Cardiac septum (tissue), 1 donor: Measurements from ENCODE around the gene KIAA0040. TPM values are rescaled to one million over a fixed set of nuclear protein-coding genes. Genes with fewer than 3 reads are reported as not detected.
A peak's percentile ranks its signal among the peaks of the same experiment; 100 is the strongest.

Experiments
- DNase-seq: peaks from one replicate; pipeline ENCODE4 v3.0.0-alpha.2; 2020; ENCODE audit warnings: low spot score
- intact Hi-C: fragments of 100-400 bp; cut with DNase I; formaldehyde crosslinking; loops from one replicate; pipeline ENCODE4 v1.14.0; 2022
- total RNA-seq: library from RNA; stranded (reverse); fragmentation: NEBNext Ultra II Directional; extraction: Animal tissue kit (Norgen Biotek cat#: 25700); gene quantifications from one replicate; pipeline ENCODE4 v1.2.1, GENCODE V29; 2021
- donor health status: DM: no; HTN: no; CAD: no.

The KIAA0040 gene
- total RNA-seq, 1 donor from 2014 or later = 9.7 TPM

DNA sequence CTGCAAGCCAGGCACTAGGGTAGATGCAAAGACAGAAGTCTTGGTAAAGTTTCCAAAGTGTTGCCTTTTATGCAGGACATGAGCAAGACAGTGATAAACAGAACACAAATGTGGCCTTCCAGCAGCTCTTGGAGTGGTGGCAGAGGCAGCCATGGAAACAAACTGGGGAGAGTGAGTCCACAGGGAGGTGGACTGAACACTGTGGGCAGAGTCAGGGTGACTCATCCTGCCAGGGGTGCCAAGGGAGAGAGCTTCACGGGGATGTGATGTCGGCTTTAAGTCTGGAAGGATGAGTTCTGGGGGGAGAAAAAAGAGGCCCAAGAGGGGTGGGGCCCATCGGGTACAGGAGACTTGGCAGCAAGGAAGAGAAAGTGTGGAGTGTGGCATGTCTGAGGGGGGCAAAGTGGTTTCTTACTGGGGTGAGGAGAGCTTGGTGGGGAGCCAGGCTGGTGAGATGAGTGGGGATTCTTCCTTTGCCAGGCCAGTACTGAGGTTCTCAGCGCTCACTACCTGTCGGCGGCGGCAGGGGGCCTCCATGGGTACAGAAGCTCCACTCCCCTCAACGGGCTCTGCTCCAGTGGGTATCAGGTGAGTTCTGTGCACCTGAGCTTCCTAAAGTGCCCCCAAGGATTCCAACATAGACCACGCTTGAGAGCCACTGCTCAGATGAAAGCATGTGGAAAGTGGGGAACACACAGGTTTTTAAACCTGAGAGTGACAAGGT lies 41.8 kb downstream of the KIAA0040 start:
- DNase-seq = no peak
- intact Hi-C loops = loop anchor here (5.0 kb wide), 1 partner anchor 922 kb away; no protein-coding TSS in a partner anchor

DNA sequence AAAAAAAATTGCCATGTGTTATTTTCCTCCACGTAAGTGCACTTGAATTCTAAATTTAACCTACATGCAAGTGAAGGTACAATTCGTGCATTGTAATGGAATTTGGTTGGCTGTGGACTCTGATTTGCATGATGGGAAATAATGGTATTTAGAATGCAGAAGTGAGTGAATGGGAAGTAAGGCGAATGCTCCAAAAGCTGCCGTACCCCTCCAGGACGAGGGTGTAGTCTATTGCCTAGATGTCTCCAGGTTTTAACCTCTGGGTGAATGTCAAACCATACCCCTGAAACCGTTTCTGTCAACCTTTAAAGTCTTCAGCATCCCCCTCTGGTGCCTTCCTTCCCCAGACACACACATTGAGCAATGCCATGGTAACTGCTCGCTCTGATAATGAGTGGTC lies 44.5 kb downstream of the KIAA0040 start:
- DNase-seq = no peak
- intact Hi-C loops = no loop called here

DNA sequence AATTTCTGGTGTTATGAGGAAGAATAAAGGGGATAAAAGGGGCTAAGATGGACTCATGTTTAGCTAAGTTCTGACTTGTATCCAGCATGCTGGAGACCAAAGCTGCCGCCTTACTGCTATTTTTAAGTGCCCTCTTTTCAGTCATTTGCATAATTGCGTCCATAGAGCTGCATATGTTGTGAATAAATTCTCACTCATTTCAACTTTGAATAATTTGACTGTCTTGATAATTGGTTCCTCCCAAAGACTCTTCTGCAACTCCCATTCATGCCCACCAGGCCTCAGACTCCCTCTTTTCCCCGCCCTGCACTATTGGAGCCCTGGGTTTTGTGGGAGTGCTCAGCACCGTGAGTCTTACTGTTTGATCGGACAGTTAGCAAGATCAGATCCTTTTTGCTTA lies 45.0 kb downstream of the KIAA0040 start:
- intact Hi-C loops = no loop called here
- DNase-seq = no peak

DNA sequence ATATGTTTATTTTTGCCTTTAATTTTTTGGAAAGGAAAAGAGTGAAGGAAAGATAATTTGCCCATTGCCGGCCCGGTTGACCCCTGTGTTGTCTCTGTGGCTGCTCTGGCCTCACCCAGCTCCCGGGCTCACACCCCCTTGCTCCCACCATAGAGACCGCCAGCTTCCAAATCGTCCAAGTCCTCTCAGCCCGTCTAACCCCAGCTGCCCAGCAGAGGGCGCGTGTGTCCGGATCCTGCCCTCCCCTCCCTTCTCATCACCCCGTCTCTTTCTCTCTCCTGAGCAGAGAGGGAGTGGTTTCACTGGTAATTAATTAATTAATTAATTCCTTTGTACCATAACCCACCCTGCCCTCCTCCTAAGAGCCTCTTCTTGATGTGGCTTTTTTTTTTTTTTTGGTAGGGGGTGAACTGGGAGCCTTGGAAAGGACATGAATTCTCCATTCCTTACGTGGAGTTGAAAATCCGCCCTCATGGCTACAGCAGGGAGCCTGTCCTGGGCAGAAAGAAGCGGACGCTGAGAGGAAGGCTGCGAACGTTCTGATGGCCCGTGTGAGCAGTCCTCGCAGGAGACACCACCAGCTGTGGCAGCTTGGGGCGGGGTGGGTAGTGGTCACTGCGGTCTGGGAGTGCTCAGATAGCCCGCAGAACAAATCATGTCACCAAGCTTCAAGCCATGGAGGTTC lies 45.9 kb downstream of the KIAA0040 start:
- DNase-seq = peak; percentile 79
- intact Hi-C loops = no loop called here

DNA sequence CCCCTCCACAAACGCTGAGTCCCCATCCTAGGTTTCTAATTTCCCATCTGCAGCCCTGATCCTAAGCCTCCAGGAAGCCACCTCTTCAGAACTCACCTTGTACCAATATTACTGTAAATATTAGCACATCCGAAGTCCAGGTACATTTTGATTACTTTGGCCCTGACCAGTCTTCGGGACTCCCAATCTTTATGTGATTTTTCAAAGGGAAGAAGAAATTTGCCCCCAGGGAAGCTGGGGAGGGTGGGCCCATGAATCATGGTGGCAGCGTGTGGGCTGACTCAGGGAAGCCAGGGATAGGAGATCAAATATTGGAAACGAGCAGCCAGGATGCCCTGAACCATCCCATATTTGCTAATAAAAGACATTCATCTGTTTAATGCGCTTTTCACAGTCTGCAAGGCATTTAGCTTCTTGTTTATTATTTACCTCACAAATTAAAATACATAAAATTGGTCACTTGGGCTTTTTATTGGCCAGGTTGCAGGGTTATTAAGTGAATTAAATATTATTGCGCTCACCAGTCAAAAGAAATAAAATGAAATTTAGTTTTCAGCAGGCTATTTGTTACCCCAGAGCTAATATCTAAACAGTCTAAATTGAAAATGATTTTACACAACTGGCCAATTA lies 46.6 kb downstream of the KIAA0040 start:
- intact Hi-C loops = no loop called here
- no peak for DNase-seq

DNA sequence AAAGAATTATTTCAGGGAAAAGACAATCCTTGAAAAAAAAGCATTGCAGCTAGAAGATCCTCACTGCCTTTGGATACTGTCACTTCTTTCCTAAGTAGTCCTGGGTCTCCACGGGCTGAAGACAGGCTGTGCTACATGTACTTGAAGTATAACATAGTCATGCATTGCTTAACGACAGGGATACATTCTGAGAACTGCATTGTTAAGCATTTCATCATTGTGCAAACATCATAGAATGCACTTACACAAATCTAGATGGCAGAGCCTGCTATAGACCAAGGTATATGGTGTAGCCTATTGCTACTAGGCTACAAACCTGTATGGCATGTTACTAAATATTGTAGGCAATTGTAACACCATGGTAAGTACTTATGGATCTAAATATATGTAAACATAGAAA lies 54.0 kb downstream of the KIAA0040 start:
- intact Hi-C loops = no loop called here
- no peak for DNase-seq

- intact Hi-C loops = no loop called here
- DNase-seq = no peak
These were observed 55.2 kb downstream of the KIAA0040 start for GRCh38 chr1:175137369-175137768.

DNA sequence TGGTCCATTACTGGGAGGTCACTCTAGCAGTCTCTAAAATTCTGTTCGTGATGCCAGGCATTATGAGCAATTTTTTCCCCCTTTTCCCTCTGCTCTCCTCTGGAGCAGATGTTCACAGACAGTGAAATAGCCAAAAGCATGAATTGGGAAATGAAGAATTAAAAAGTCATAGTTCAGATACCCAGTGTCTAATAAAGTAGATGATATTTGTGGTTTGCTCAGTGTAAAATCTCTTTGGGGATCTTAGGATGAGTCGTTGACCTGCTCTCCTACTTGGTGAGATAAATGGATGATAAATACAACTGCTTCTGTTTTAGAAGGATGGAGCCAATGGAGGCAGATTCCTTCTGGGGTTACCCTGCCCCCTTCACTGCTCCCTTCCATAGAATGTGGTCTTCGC lies 56.3 kb downstream of the KIAA0040 start:
- intact Hi-C loops = no loop called here

DNA sequence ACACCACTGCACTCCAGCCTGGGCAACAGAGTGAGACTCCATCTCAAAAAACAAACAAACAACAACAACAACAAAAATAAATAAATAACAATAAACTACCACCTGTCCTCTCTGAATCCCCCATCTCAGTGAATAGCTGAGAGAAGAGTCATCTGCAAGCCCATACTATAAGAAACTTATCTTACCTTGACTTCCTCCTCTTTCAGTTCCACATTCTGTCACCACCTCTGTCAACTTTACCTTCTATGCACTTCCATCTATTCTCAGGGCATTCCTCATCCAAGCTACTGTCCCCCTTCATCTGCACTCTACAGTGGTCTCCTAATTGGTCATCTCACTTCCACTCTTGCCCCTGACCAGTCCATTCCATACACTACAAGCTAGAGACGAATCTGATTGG lies 58.1 kb downstream of the KIAA0040 start:
- intact Hi-C loops = no loop called here
- no peak for DNase-seq

More for the DNA sequence above, 56.3 kb downstream of the KIAA0040 start:
- DNase-seq = no peak

DNA sequence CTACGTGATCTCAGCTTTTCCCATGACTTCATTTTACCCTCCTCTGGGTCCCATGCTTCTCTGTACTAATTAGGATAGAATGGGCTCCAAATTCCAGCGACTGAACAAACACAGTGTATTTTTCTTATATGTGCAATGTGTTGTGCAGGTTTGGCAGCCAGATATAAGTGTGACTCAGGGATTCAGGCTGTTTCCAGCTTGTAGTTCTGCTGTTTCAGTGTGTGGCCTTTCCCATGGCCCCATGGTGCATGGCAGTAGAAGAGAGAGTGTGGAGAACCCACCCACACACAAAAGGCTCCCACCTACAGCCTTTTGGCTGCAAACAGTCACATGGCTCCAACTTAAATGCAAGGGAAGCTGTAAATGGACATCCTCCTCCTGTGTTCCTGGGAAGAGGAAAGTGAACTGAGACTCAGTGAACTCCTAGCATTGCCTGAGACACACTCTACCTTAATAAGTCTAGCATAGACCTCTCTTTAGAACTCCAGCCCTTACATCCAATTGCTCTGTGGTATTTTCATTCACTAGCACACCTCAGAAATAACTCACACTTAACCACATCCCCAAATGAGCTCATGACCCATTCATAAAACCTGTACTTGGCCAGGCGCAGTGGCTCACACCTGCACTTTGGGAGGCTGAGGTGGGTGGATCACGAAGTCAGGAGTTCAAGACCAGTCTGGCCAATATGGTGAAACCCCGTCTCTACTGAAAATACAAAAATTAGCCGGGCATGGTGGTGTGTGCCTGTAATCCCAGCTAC lies 58.7 kb downstream of the KIAA0040 start:
- intact Hi-C loops = no loop called here
- no peak for DNase-seq

DNA sequence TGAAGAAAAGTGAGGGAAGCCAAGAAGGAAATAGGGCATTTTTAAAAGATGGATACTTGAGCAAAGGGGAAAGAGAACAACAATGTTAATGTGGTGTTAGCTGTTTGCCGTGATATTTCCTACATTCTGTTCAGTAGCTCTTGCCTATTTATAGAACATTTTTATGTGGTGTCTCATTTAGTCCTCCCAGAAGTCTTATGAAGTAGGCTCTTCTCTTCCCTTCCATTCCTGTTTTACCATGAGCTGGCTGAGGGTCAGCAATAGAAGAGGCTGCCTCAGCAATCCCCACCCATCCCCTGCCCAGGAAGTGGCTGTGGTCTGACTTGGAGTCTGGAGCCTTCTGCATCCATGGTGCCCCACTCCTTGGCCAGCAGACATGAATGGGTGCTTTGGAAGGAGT lies 60.1 kb downstream of the KIAA0040 start:
- no peak for DNase-seq
- intact Hi-C loops = no loop called here

DNA sequence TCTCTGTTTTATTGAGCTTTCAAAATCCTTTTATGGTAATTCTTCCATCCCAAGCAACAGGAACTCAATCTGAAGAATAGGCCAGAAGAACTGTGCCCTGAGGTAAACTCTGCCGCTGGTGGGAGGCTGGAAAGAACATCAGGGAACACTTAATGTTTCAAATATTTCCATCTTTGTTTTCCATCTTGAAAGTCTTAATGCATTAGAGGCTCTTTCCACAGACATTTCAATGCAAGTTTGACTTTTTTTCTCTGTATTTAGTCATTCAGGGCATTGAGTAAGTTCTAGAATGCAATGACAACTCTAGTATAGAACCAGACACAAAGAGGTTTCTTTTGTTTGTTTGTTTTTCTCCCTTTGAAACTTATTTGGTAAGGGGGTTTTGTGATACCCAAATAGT lies 61.5 kb downstream of the KIAA0040 start:
- no peak for DNase-seq
- intact Hi-C loops = no loop called here

- intact Hi-C loops = no loop called here
- DNase-seq = no peak
These were observed 61.9 kb downstream of the KIAA0040 start for GRCh38 chr1:175130649-175131045.

DNA sequence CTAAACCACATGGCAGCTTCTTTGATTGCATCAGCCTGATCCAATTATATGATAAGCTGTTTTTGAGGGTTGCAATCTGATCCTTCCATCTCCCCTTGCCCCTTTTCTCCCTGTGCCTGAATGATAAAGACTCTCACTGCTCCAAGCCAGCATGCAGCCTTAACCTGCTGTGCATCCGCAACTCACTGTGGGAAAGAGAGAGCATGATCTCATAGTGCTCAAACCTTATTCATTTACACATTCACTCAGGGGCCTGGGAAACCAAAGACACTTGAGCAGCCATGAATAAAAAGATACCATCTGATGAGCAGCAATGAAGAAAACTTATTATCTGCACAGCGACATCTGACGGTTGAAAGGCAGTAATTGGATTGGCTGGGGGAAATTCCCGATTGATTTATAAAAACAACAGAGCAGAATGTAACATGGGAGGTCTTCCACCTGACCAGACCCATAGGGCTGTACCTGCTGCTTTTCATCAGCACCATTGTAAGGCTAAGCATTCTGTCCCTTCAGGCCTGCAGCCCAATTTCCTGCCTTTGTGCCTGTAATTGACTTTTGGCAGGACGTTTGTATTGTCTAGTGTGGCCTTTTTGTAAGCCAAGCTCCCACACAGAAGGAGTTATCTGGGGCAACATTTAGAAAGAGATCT lies 62.5 kb downstream of the KIAA0040 start:
- intact Hi-C loops = no loop called here
- DNase-seq = no peak

DNA sequence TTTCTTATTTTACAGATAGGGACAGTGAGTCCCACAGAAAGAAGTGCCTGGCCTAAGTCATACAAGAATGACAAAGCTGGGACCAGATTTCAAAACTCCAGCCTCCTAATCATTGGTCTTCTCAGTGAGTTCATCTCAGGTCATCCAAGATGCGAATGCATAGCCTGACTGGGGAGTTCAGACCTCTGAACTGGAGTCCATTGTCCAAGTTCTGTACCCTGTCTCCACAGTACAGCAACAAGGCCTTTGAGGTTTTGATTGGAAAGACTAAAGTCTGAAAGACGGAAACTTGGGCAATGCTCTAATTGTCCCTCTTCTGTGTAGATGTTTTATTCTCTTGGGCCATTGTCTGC lies 63.0 kb downstream of the KIAA0040 start:
- intact Hi-C loops = no loop called here
- DNase-seq = no peak

GRCh38 chr1:175129182-175129581 lies 63.4 kb downstream of the KIAA0040 start:
- no peak for DNase-seq
- intact Hi-C loops = no loop called here

DNA sequence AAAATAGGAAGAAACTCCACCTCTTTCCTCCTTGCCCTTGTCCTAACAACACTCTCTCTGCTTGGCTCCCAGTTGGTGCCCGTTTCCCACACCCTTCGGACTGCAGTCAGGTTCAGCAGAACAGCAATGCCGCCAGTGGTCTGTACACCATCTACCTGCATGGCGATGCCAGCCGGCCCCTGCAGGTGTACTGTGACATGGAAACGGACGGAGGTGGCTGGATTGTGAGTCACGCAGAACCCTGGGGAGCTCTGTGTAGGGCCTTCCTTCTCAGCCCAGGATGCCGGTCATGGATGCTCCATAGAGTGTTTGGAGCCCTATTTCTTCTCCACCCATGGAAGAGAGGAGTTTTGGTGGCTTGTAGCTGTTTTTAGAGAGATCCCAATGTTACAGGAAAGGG lies 64.1 kb downstream of the KIAA0040 start:
- intact Hi-C loops = no loop called here
- no peak for DNase-seq

DNA sequence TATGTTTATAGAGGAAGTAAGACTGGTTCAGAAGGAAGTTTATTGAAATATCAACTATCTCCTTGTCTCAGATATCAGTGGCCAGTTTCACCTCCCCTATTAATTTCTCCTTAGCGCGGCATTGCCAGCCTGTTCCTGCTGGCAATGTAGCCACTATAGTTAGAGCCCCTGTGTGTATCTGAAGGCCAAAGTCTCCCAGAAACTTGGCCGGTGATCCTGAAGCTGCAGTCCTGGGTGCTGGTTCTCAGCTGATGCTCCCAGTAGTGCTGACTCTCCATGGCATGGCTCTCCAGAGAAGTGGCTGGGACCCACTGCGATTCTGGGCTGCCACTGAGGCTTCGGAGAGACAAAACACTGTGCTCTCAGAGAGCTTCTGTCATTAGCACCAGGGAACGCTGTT lies 65.0 kb downstream of the KIAA0040 start:
- intact Hi-C loops = no loop called here
- no peak for DNase-seq

GRCh38 chr1:175126347-175126746 lies 66.2 kb downstream of the KIAA0040 start:
- DNase-seq = no peak
- intact Hi-C loops = no loop called here

- intact Hi-C loops = loop anchor here (2.0 kb wide), 1 partner anchor 94 kb away; no protein-coding TSS in a partner anchor
- no peak for DNase-seq
These were observed 67.7 kb downstream of the KIAA0040 start for GRCh38 chr1:175124861-175125260.
